Measurements from ENCODE around the gene PKDCC. TPM values are rescaled to one million over a fixed set of nuclear protein-coding genes. Genes with fewer than 3 reads are reported as not detected.

PKDCC gene
- total RNA-seq, 1 donor from 2014 or later, result 9.6 TPM

DNA sequence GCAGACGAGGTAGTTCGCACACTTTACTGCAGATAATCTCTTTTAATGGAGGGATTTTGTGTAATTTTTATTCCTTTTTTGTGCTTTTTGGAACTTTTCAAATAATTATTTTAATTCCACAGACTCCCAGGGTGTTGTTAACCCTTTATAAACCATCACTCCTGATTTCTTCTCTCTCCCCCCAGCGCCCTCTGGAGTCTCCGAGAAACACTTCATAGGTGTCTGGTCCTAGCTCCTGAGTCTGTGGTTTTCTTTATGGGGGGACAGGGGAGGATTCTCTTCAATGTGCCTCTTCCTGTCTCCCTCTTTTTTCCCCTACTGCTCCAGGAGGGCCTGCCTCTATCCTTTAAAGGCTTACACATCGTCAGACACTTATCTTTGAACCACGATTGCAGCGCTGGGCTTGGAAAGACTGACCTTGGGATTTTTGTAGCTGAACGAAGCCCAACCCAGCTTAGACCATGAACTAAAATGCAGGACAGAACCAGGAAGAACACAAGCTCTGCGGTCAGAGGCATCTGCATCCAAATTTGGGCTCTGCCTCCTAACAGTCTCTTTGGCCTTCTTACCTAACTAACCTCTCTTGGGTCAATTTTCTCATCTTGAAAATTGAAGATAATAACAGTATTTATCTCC is 7.1 kb upstream of the PKDCC start:
- no peak overlapping the region for H3K4me3 Mint-ChIP-seq (ENCODE audit: unreplicated experiment)
- no peaks in the 10 kb centered on the region for H3K36me3 Mint-ChIP-seq (ENCODE audit: low read depth, unreplicated experiment)
- DNase-seq (ENCODE audit: low spot score), result no peak
- no peak overlapping the region for H3K27ac Mint-ChIP-seq (ENCODE audit: unreplicated experiment)
- no peak for TF ChIP-seq CTCF (IDR thresholded peaks at IDR 0.05; ENCODE audit: unreplicated experiment)
- peaks cover 6% of the 10 kb centered on the region for H3K27me3 Mint-ChIP-seq (ENCODE audit: unreplicated experiment)
- H3K4me1 Mint-ChIP-seq (ENCODE audit: unreplicated experiment), result peaks cover 3% of the 10 kb centered on the region
- H3K9me3 Mint-ChIP-seq (ENCODE audit: unreplicated experiment), result no peaks in the 10 kb centered on the region

GRCh38 chr2:42041377-42042127 is 6.3 kb upstream of the PKDCC start:
- no peak for TF ChIP-seq CTCF (IDR thresholded peaks at IDR 0.05; ENCODE audit: unreplicated experiment)
- no peak for DNase-seq (ENCODE audit: low spot score)
- Mint-ChIP-seq H3K27ac (ENCODE audit: unreplicated experiment) (no peak overlapping the region), H3K4me1 (ENCODE audit: unreplicated experiment) (peaks cover 7% of the 10 kb centered on the region), H3K36me3 (ENCODE audit: low read depth, unreplicated experiment) (no peaks in the 10 kb centered on the region), H3K9me3 (ENCODE audit: unreplicated experiment) (no peaks in the 10 kb centered on the region), H3K4me3 (ENCODE audit: unreplicated experiment) (no peak overlapping the region), H3K27me3 (ENCODE audit: unreplicated experiment) (peaks cover 9% of the 10 kb centered on the region)

GRCh38 chr2:42042631-42043355 is 5.0 kb upstream of the PKDCC start:
- DNase-seq (ENCODE audit: low spot score), result no peak
- H3K4me3 Mint-ChIP-seq (ENCODE audit: unreplicated experiment), result no peak overlapping the region
- H3K27ac Mint-ChIP-seq (ENCODE audit: unreplicated experiment), result peak overlapping the region; percentile 9
- no peaks in the 10 kb centered on the region for H3K36me3 Mint-ChIP-seq (ENCODE audit: low read depth, unreplicated experiment)
- no peaks in the 10 kb centered on the region for H3K9me3 Mint-ChIP-seq (ENCODE audit: unreplicated experiment)
- H3K4me1 Mint-ChIP-seq (ENCODE audit: unreplicated experiment), result peaks cover 12% of the 10 kb centered on the region
- no peak for TF ChIP-seq CTCF (IDR thresholded peaks at IDR 0.05; ENCODE audit: unreplicated experiment)
- H3K27me3 Mint-ChIP-seq (ENCODE audit: unreplicated experiment), result peaks cover 11% of the 10 kb centered on the region

- no peaks in the 10 kb centered on the region for H3K9me3 Mint-ChIP-seq (ENCODE audit: unreplicated experiment)
- no peak for TF ChIP-seq CTCF (IDR thresholded peaks at IDR 0.05; ENCODE audit: unreplicated experiment)
- H3K4me1 Mint-ChIP-seq (ENCODE audit: unreplicated experiment), result peaks cover 16% of the 10 kb centered on the region
- no peak overlapping the region for H3K27ac Mint-ChIP-seq (ENCODE audit: unreplicated experiment)
- no peak overlapping the region for H3K4me3 Mint-ChIP-seq (ENCODE audit: unreplicated experiment)
- H3K27me3 Mint-ChIP-seq (ENCODE audit: unreplicated experiment), result peaks cover 15% of the 10 kb centered on the region
- DNase-seq (ENCODE audit: low spot score), result no peak
- no peaks in the 10 kb centered on the region for H3K36me3 Mint-ChIP-seq (ENCODE audit: low read depth, unreplicated experiment)
Observed at GRCh38 chr2:42043789-42044394, 3.9 kb upstream of the PKDCC start.

Data from endothelial cell (in vitro differentiated cells).